HEK293 (cell line): Measurements from ENCODE around the gene TET1.

ENCODE experiments used
- CTCF ChIA-PET: fragments of 350-600 bp; formaldehyde crosslinking; extraction: SDS; loops from one replicate; lab custom pipeline; 2021; ENCODE audit warnings: antibody characterized with exemption; lab: Yijun Ruan, JAX
- POLR2A ChIA-PET: fragments of 300-600 bp; formaldehyde crosslinking; extraction: SDS; loops from one replicate; lab custom pipeline; 2020; ENCODE audit warnings: antibody characterized with exemption, inconsistent platforms; lab: Yijun Ruan, JAX
- H3K27ac ChIP-seq: fragments of 200-500 bp; sonication (Bioruptor generic); 2 replicates; pipeline ENCODE4 v1.5.1; 2014; ENCODE audit warnings: low read depth, low read length, control low read depth, inconsistent platforms; ENCODE audit errors: extremely low read depth
- H3K36me3 ChIP-seq, 2 experiments: fragments of 200-500 bp in 1 of 2; sonication (Bioruptor generic) in 1 of 2; 1 replicate in 1 of 2; 2 replicates in 1 of 2; pipeline ENCODE4 v1.5.1; 2014 to 2017; ENCODE audit warnings: inconsistent platforms in 2 of 2, low read length in 2 of 2; ENCODE audit not compliant: control insufficient read depth in 2 of 2, insufficient read depth in 1 of 2
- H3K4me1 ChIP-seq: fragments of 200-500 bp; sonication (Bioruptor generic); 2 replicates; pipeline ENCODE4 v1.5.1; 2014; ENCODE audit warnings: mild to moderate bottlenecking, low read length, inconsistent platforms; ENCODE audit not compliant: control insufficient read depth, insufficient read depth
- H3K4me3 ChIP-seq: 2 replicates; pipeline ENCODE4 v1.5.1; 2011; ENCODE audit warnings: low read depth, mild to moderate bottlenecking, control low read depth, low read length, moderate library complexity
- H3K9me3 ChIP-seq: fragments of 200-500 bp; sonication (Bioruptor generic); 2 replicates; pipeline ENCODE4 v1.5.1; 2014; ENCODE audit warnings: low read depth, low read length, inconsistent platforms; ENCODE audit not compliant: control insufficient read depth, insufficient read depth
- EGR2 ChIP-seq: fragments of 450-650 bp; formaldehyde crosslinking; IDR thresholded peaks from 2 replicates; pipeline ENCODE4 v1.5.1; 2016; ENCODE audit warnings: low read depth, missing biosample characterization, missing genetic modification characterization
- GLI2 ChIP-seq: fragments of 450-650 bp; formaldehyde crosslinking; IDR thresholded peaks from 2 replicates; pipeline ENCODE4; 2017; ENCODE audit warnings: missing biosample characterization, missing genetic modification characterization, low read depth, borderline replicate concordance
- GLI4 ChIP-seq: fragments of 450-650 bp; formaldehyde crosslinking; IDR thresholded peaks from 2 replicates; pipeline ENCODE4 v1.5.1; 2016; ENCODE audit warnings: missing biosample characterization, missing genetic modification characterization
- KLF10 ChIP-seq: fragments of 450-650 bp; IDR thresholded peaks from 2 replicates; pipeline ENCODE4 v1.5.1; 2018; ENCODE audit warnings: missing biosample characterization, mild to moderate bottlenecking, missing genetic modification characterization
- KLF8 ChIP-seq: fragments of 450-650 bp; formaldehyde crosslinking; IDR thresholded peaks from 2 replicates; pipeline ENCODE4 v1.5.1; 2016; ENCODE audit warnings: missing biosample characterization, missing genetic modification characterization
- OVOL3 ChIP-seq: fragments of 450-650 bp; formaldehyde crosslinking; IDR thresholded peaks from 2 replicates; pipeline ENCODE4 v1.5.1; 2016; ENCODE audit warnings: missing biosample characterization, missing genetic modification characterization
- PRDM1 ChIP-seq: fragments of 450-650 bp; formaldehyde crosslinking; IDR thresholded peaks from 2 replicates; pipeline ENCODE4; 2016; ENCODE audit warnings: missing biosample characterization, missing genetic modification characterization
- ZBTB11 ChIP-seq: fragments of 450-650 bp; formaldehyde crosslinking; conservative IDR thresholded peaks from 2 replicates; pipeline ENCODE4 v1.5.1; 2016; ENCODE audit warnings: low read depth, missing biosample characterization, missing genetic modification characterization
- ZBTB17 ChIP-seq: fragments of 450-650 bp; formaldehyde crosslinking; IDR thresholded peaks from 2 replicates; pipeline ENCODE4 v1.5.1; 2016; ENCODE audit warnings: missing biosample characterization, missing genetic modification characterization
- ZBTB6 ChIP-seq: fragments of 450-650 bp; formaldehyde crosslinking; IDR thresholded peaks from 2 replicates; pipeline ENCODE4 v1.5.1; 2017; ENCODE audit warnings: missing biosample characterization, missing genetic modification characterization
- ZFP37 ChIP-seq: fragments of 450-650 bp; formaldehyde crosslinking; IDR thresholded peaks from 2 replicates; pipeline ENCODE4 v1.5.1; 2016; ENCODE audit warnings: missing biosample characterization, missing genetic modification characterization
- ZFP41 ChIP-seq: fragments of 450-650 bp; formaldehyde crosslinking; IDR thresholded peaks from 2 replicates; pipeline ENCODE4 v1.5.1; 2016; ENCODE audit warnings: missing biosample characterization, missing genetic modification characterization, borderline replicate concordance
- ZNF112 ChIP-seq: fragments of 450-650 bp; formaldehyde crosslinking; IDR thresholded peaks from 2 replicates; pipeline ENCODE4 v1.5.0; 2017; ENCODE audit warnings: missing biosample characterization, missing genetic modification characterization
- ZNF132 ChIP-seq: fragments of 450-650 bp; formaldehyde crosslinking; IDR thresholded peaks from 2 replicates; pipeline ENCODE4 v1.5.1; 2017; ENCODE audit warnings: missing biosample characterization, missing genetic modification characterization, borderline replicate concordance
- ZNF157 ChIP-seq: fragments of 450-650 bp; formaldehyde crosslinking; IDR thresholded peaks from 2 replicates; pipeline ENCODE4 v1.5.1; 2016; ENCODE audit warnings: missing biosample characterization, missing genetic modification characterization
- ZNF169 ChIP-seq: fragments of 450-650 bp; formaldehyde crosslinking; IDR thresholded peaks from 2 replicates; pipeline ENCODE4 v1.5.1; 2016; ENCODE audit warnings: missing biosample characterization, missing genetic modification characterization
- ZNF214 ChIP-seq: fragments of 450-650 bp; formaldehyde crosslinking; IDR thresholded peaks from 2 replicates; pipeline ENCODE4 v1.5.1; 2017; ENCODE audit warnings: missing biosample characterization, mild to moderate bottlenecking, missing genetic modification characterization, borderline replicate concordance
- ZNF280C ChIP-seq: fragments of 450-650 bp; formaldehyde crosslinking; IDR thresholded peaks from 2 replicates; pipeline ENCODE4 v1.5.1; 2016; ENCODE audit warnings: missing biosample characterization, missing genetic modification characterization
- ZNF302 ChIP-seq: fragments of 450-650 bp; formaldehyde crosslinking; IDR thresholded peaks from 2 replicates; pipeline ENCODE4 v1.5.1; 2016; ENCODE audit warnings: missing biosample characterization, missing genetic modification characterization, low read depth
- ZNF335 ChIP-seq: fragments of 450-650 bp; formaldehyde crosslinking; conservative IDR thresholded peaks from 2 replicates; pipeline ENCODE4 v1.5.1; 2016; ENCODE audit warnings: missing biosample characterization, missing genetic modification characterization
- ZNF416 ChIP-seq: fragments of 450-650 bp; formaldehyde crosslinking; IDR thresholded peaks from 2 replicates; pipeline ENCODE4 v1.5.1; 2016; ENCODE audit warnings: missing biosample characterization, missing genetic modification characterization
- ZNF623 ChIP-seq: fragments of 450-650 bp; formaldehyde crosslinking; IDR thresholded peaks from 2 replicates; pipeline ENCODE4 v1.5.1; 2016; ENCODE audit warnings: missing biosample characterization, missing genetic modification characterization
- ZNF624 ChIP-seq: fragments of 450-650 bp; formaldehyde crosslinking; IDR thresholded peaks from 2 replicates; pipeline ENCODE4 v1.5.1; 2017; ENCODE audit warnings: missing biosample characterization, missing genetic modification characterization
- TF ChIP-seq, protein P1 (sequence below): fragments of 450-650 bp; formaldehyde crosslinking; IDR thresholded peaks from 2 replicates; pipeline ENCODE4 v1.5.1; 2016; ENCODE audit warnings: missing biosample characterization, missing genetic modification characterization

The TET1 gene

GRCh38 chr10:68550747-68551411 lies 9.3 kb upstream of the TET1 start (continued):
- peak; percentile 51 for TF ChIP-seq EGR2 (tag by site-specific recombination)
- TF ChIP-seq ZBTB17 (tag by site-specific recombination): no peak
- TF ChIP-seq ZNF624: no peak
- TF ChIP-seq, all 188 proteins: peak for 10

GRCh38 chr10:68553138-68553537 lies 7.0 kb upstream of the TET1 start:
- H3K36me3 ChIP-seq: no peaks in the 10 kb centered on the region
- TF ChIP-seq ZNF132 (tag by site-specific recombination) (no peak), GLI4 (no peak), PRDM1 (tag by site-specific recombination) (no peak), ZFP41 (no peak), ZNF169 (tag by site-specific recombination) (no peak)
- H3K4me3 ChIP-seq: no peak overlapping the region
- no peak overlapping the region for H3K27ac ChIP-seq
- no peaks in the 10 kb centered on the region for H3K4me1 ChIP-seq
- no peaks in the 10 kb centered on the region for H3K9me3 ChIP-seq
- POLR2A ChIA-PET: interaction anchor here (0.8 kb wide), 1 partner anchor 10 kb away, joined by 5 read pairs; no protein-coding TSS in a partner anchor
- CTCF ChIA-PET: no interaction called here

- no peaks in the 10 kb centered on the region for H3K4me1 ChIP-seq
- no peak overlapping the region for H3K4me3 ChIP-seq
- POLR2A ChIA-PET: no interaction called here
- no peak overlapping the region for H3K27ac ChIP-seq
- H3K36me3 ChIP-seq: no peaks in the 10 kb centered on the region
- no peaks in the 10 kb centered on the region for H3K9me3 ChIP-seq
- CTCF ChIA-PET: no interaction called here
- no peak for TF ChIP-seq ZNF416 (tag by site-specific recombination)
- no peak for TF ChIP-seq EGR2 (tag by site-specific recombination)
- no peak for TF ChIP-seq ZNF335 (tag by site-specific recombination)
- TF ChIP-seq ZNF214 (tag by site-specific recombination): no peak
- no peak for TF ChIP-seq ZFP37 (tag by site-specific recombination)
- TF ChIP-seq KLF10: no peak
- no peak for TF ChIP-seq ZNF302 (tag by site-specific recombination)
- TF ChIP-seq ZNF112 (tag by site-specific recombination): no peak
- TF ChIP-seq, protein P1, sequence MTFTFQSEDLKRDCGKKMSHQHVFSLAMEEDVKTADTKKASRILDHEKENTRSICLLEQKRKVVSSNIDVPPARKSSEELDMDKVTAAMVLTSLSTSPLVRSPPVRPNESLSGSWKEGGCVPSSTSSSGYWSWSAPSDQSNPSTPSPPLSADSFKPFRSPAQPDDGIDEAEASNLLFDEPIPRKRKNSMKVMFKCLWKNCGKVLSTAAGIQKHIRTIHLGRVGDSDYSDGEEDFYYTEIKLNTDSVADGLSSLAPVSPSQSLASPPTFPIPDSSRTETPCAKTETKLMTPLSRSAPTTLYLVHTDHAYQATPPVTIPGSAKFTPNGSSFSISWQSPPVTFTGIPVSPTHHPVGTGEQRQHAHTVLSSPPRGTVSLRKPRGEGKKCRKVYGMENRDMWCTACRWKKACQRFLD (tag by site-specific recombination): no peak
- TF ChIP-seq ZBTB11: no peak
- no peak for TF ChIP-seq ZNF623 (tag by site-specific recombination)
- TF ChIP-seq ZNF157 (tag by site-specific recombination): no peak
- TF ChIP-seq OVOL3: no peak
- no peak for TF ChIP-seq GLI2 (tag by site-specific recombination)
- no peak for TF ChIP-seq KLF8 (tag by site-specific recombination)
- TF ChIP-seq ZNF280C (tag by site-specific recombination): no peak
- TF ChIP-seq ZBTB6: no peak
Observed at GRCh38 chr10:68553599-68553998, 6.5 kb upstream of the TET1 start.
